HG03575 (cell line): Measurements from ENCODE around the gene FDPS.

ENCODE experiments used
- ATAC-seq: cut with Tn5 transposase; IDR thresholded peaks from one replicate; pipeline ENCODE4 v1.9.1; 2021; ENCODE audit not compliant: unreplicated experiment, insufficient number of reproducible peaks, low FRiP score; ENCODE audit errors: extremely low read depth

Gene FDPS

DNA sequence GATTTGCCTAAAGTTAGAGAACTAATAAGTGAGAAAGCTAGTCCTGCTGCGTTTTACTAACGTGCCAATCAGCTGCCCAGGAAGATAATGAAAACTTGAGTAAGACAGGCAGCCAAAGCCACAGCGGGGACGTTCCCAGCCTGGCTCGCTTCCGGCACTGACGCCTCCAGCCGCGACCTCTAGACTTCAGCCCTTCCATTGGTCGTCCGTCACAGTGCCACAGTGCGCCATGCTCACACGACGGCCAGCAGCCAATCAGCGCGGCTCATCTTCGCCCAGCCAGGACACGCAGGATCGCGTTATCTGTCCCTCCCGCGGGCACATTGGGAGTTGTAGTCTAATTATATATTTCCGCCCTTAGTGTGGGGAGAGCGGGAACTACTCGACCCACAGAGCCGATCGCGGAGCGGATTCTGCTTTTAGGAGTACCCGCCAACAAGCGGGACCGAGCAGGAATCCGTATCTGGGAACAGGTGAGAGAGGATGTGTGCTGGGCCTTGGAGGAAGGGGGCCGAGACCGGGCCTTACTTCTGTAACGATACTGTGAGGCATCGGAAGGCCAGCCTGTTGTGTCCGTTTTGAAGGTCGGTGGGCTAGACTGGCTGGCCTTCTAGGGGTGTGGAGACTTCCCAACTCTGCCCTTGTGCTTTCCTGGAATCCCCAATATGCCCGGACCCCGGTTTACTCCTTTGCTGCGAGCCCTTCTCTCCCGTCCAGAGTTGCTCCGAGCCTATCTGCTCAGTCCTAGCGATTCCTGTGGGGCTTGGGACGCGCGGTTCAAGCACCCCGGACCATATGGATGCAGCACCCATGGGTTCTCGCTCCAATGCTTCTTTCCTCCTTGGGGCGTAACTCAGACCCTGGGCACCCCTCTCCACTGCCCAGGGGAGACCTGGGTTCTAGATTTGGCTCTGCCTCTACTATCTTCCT lies at the start of gene FDPS:
TSS of gene FDPS (plus strand) at position 374 of the 930 bp plus-strand sequence. CDS start 924 bp downstream, outside the sequence.
- peak; percentile 57 for ATAC-seq

DNA sequence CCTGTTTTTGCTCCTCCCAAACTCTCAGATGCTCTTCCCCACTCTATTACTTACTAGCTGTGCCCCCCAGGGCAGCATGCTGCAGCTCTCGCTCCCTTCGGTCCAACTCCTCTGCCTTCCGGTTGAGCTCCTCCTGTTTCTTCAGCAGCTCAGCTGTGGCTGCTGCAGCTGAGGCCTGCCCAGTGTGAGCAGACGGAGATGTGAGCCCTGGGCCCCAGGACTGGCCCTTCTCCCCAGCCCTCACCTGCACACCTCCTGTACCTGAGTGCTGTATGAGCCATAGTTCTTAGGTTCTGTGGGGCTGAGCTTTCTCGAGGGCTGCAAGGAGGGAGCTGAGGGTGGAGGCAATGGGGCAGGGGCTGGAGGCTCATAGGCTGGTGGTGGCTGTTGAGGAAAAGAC lies 48.4 kb upstream of the FDPS start:
- no peak for ATAC-seq

DNA sequence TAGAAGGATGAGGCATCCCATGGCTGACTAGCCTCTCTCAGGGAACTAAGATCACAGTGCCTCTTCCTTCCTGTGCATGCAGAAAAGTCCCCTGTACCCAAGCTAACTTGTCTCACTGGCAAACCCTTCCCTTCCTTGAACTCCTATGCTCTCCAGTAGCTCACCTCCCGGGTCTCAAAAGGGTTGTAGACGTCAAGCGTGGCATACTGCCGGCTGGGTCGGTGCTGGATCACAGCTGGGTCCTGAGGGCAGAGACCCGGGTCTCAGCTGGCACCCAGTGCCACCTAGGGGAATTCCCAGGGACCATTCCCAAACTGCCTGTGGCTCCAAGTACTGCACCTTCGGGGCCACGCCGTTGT lies 47.2 kb upstream of the FDPS start:
- no peak for ATAC-seq

DNA sequence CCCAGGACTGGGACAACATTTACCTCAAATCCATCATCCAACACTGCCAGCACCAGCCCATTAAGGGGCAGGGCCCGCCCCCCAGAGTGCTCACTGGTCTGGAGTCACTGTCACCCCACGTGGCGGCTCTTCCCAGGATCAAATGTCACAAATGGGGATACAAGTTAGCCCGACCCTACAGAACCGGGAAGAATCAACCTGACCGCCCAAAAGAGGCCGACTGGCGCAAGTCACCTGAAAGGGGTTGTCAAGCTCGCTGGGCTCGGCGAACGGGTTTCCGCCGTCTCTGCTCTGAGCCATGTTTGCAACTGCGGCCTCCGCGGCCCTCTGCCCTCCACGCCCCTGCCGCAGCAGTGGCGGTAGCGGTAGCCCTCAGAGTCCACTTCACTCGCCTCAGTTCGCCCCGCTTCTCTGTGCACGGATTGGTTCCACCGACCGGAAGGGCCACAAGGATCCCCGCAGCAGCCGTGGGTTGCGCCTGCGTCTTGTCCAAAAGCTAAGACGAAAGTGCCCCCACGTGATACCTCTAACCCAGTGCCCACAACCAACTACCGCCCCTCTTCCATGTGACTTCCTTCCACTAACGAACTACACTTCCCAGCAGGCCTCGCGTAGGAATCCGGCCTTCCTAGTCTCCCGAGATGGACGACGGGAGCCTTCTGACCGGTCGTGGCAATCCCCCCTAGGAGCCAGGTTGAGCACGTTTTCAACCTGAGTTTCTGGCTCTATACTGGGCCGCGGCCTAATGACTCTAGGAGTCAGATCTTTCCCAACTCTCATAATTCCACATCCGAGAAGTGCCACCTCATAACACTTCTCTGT lies 46.6 kb upstream of the FDPS start, which contains the start of gene SCAMP3:
TSS of gene SCAMP3 (minus strand) at position 509 of the 822 bp plus-strand sequence. CDS start at position 300, 209 bp downstream.
- ATAC-seq, result peak; percentile 52

DNA sequence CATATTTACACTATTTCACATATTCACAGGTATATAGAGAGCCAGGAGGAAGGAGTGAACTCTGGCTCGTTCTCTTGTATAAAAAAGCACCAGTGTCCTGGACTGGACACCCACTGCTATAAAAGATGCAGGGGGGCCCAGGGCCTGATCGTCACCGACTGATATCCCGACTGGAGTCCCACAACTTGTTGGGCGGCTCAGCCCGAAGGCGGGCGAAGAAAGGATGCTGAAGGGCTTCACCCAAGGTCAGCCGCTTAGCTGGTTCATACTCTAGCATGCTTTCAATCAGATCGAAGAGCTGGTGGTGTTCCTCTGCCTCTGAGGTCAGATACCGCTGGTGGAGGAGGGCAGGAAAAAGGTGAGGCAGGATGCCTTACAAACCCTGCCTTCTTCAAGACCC lies 45.6 kb upstream of the FDPS start:
- no peak for ATAC-seq

- no peak for ATAC-seq
Observed at GRCh38 chr1:155266553-155266952, 42.1 kb upstream of the FDPS start.

DNA sequence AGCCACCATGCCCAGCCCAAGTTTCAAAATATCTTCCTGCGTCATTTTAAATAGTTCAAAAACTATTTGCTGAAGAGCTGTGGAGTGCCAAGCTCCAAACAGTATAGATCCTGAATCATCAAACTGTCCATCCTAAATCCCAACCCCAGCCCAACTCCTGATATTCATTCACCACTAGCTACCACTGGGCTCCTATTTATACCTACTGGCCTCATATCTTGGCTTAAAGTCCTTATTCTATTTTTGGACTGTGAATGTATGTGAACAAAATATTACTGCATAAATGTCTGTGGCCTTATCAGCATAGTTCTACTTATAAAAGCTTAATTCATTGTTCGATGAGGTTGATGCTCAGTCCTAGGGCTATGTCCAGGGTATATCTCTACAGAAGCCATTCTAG lies 41.3 kb upstream of the FDPS start:
- ATAC-seq, result no peak

GRCh38 chr1:155268630-155269029 lies 40.0 kb upstream of the FDPS start:
- ATAC-seq, result no peak

DNA sequence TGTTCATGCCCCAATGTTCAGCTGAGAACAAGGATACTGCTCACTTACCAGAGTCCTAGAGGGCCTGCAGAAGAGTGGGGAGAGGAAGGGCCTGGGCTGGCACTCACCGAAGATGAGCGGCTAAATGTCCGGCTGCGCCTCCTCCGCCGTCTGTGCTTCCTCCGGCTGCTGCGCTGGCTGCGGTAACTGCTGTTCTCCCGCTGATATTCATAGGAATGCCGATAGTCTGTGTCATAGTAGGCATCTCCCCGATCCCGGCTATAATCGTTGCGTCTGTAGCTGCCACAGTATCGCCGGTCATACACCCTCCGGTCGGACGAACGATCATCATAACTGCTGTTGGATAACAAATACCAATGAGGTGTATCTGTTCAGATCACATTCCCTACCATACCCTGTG lies 39.3 kb upstream of the FDPS start:
- no peak for ATAC-seq

DNA sequence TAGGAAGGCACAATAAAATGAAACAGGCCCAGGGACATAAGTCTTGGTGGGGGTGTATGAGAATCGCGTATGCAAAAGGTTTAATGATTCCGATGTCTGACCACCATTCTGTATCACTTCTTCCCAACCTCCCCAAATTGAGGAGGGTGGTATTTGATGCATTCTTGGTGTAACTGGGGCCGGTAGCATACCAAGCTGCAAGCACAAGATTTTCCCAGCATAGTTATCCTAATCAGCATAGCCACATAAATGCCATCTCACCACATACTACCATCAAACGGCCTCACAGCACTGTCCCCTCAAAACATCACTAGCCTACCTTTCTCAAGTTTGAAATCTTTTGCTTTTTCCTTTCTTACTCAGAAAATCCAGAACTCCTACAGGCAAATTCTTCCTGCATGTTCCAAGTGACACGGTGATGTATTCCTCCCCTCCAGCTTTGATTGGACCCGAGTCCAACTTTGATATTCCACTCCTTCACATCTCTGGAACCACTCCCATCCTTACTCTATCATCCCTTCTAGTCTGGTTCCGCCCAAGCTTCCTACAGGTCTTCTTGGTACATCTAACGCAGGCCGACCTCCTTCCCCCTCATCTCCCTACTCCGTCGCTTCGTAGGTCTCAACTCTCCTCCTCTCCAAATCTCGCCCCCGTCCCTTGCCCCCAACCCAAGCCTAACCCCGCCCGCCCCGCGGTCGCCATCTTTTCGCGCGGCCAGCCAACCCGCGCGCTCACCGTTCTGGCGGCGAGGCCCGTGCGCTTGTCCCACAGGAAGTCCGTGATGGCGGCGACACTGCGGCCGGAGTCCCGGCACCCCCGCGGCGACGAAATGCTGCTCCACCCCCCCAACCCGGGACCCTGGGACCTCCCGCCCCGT lies 36.0 kb upstream of the FDPS start:
- ATAC-seq, result no peak

DNA sequence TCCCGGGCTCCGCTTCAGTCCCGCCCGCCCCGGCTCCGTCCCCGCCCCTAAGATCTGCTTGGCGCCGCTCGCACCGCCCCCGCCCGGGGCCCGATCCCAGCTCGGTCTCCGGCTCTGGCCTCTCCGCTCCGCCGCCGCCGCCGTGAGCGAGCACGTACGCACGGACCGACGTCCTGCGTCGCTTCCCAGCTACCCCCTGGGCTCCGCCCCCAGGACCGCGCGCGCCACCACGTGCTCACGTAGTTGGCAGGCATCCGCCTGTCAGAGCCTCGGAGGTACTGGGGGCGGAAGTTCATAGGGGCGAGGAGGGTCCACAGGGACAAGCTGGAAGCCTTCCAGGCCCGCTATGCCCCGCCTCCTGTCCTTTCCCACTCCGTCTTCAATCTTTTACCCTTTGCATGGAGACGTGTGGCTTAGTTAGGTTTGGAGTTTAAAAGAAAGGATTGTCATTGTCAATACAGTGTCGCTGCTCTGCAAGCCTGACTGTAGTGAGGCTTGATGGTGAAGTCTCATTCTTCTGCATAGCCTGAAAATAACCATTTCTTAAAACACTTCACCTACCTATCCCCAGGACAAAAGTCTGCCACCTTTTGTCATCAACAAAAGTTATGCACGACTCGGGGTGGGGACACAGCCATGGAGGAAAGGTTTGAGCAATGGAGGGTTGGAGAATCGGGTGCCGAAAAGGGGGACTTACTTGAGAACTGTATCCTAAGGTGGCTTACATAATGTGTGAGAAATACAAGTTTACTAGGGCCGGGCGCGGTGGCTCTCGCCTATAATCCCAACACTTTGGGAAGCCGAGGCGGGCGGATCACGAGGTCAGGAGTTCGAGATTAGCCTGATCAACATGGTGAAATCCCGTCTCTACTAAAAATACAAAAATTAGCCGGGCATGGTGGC lies 35.1 kb upstream of the FDPS start, which contains the start of gene CLK2:
TSS of gene CLK2 (minus strand) at position 162 of the 903 bp plus-strand sequence. CDS start 2,527 bp downstream, outside the sequence.
- no peak for ATAC-seq

GRCh38 chr1:155277070-155277901 lies 31.4 kb upstream of the FDPS start, which contains the start of gene HCN3:
Gene HCN3, plus strand, starts transcription at chr1:155277463. Its CDS starts 128 bp downstream, at chr1:155277591.
- ATAC-seq, result no peak

DNA sequence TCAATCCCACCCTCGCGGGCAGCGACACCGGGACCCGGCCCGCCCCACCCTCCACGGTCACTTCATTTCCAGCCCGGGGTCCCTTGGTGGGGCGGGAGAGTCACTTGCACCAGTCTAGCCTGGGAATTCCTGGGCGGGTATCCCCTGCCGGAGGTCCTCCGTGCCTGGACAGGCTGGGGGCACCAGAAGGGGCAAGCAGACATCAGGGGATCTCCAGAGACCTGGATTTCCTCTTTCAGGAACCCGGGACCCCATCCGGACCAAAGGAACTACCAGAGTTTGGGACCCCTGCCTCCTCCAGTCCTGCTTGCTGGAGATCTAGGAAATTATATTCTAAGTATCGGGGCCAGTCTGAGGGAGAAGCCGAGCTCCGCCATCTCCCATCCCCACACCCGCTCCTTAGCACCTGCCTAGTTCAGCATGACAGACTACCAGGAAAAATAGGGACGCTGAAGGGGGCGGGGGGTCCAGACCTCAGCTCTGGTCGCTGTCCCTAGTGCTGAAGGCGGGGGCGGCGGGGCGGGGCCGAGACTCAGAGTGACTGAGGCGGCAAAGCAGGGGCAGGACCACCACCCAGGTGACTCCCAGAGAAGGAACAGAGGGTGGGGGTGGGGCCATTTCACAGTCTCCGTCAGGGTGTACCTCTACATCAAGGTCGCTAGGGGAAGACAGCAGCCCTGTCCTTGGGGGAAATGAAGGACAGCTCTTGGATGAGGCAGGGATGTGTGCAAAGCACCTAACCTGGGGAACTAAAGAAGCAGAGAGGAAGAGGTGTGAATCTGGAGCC lies 30.6 kb upstream of the FDPS start:
- no peak for ATAC-seq

- ATAC-seq, result no peak
Observed at GRCh38 chr1:155278689-155279160, 29.9 kb upstream of the FDPS start.

- no peak for ATAC-seq
Observed at GRCh38 chr1:155279268-155279667, 29.4 kb upstream of the FDPS start.

DNA sequence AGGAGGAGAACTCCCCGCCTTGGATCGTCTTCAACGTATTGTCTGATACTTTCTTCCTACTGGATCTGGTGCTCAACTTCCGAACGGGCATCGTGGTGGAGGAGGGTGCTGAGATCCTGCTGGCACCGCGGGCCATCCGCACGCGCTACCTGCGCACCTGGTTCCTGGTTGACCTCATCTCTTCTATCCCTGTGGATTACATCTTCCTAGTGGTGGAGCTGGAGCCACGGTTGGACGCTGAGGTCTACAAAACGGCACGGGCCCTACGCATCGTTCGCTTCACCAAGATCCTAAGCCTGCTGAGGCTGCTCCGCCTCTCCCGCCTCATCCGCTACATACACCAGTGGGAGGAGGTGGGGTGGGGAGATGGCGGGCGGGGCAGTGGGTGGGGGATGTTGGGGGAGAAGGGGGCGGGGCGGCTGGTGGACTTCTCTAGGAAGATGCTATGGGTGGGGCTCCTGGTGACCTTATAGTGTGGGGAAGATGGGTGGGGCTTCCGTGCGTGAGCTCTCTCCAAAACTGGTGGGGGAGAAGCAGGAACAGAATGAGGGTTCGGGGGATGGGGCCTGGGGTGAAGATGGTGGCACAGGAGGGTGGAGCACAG lies 26.1 kb upstream of the FDPS start:
- ATAC-seq, result no peak
